Measurements from ENCODE around the gene ST3GAL2. TPM values are rescaled to one million over a fixed set of nuclear protein-coding genes. Genes with fewer than 3 reads are reported as not detected.

Gene ST3GAL2
- total and polyA plus RNA-seq, 2 donors (not counting 1 experiment from before 2014, with no cell fraction given) = 18.2 to 71.3 TPM

DNA sequence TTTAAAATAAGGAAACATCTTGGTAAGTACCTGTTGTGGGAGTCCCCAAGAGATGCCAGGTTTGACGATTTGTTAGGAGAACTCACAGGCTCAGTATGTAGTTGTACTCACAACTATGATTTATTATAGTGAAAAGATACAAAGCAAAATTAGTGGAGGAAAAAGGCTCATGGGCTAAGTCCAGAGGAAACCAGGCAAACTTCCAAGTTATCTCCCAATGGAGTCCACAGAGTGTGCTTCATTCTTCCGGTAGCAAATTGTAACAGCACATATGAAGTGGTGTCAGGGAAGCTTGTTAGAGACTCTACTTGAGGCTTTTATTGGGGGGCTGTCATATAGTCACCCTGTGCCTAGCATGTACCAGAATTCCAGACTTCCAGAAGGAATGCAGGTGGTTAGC, 89.9 kb downstream of the ST3GAL2 start:
- Histone ChIP-seq H3K4me3 (ENCODE audit: control extremely low read depth in 1 of 5, extremely low read depth in 1 of 5, insufficient read depth in 1 of 5, low read depth in 2 of 5, low read length in 4 of 5) (no peak overlapping the region), H3K4me1 (ENCODE audit: control insufficient read depth in 2 of 2, insufficient read depth in 2 of 2, low read length in 2 of 2) (peaks cover 13 to 19% of the 10 kb centered on the region in 2 donors), H3K79me2 (ENCODE audit: control insufficient read depth, insufficient read depth, low read length) (peaks cover 52% of the 10 kb centered on the region), H3K9ac (ENCODE audit: low read length) (no peak overlapping the region), H3K27ac (ENCODE audit: low read length in 2 of 2) (peak overlapping the region in 1 of 2 donors; percentile 21), H2AFZ (ENCODE audit: insufficient read depth, low read depth, low read length, poor library complexity, severe bottlenecking) (no peak overlapping the region), H3K27me3 (replicated peaks in 1 of 4; ENCODE audit: control extremely low read depth in 1 of 4, control insufficient read depth in 3 of 4, insufficient read depth in 4 of 4, low read length in 3 of 4) (no peaks in the 10 kb centered on the region), H3K4me2 (replicated peaks; ENCODE audit: low read depth, low read length, poor library complexity, severe bottlenecking) (no peak overlapping the region), H3K9me3 (ENCODE audit: control extremely low read depth in 1 of 3, control insufficient read depth in 2 of 3, insufficient read depth in 1 of 3, low read length in 2 of 3) (no peaks in the 10 kb centered on the region), H3K36me3 (replicated peaks in 1 of 2; ENCODE audit: control extremely low read depth in 1 of 2, control insufficient read depth in 1 of 2, extremely low read depth in 1 of 2, insufficient read depth in 2 of 2, low read length in 1 of 2) (peaks cover 4 to 26% of the 10 kb centered on the region in 2 experiments), H4K20me1 (ENCODE audit: control insufficient read depth, insufficient read depth, low read length, poor library complexity, severe bottlenecking) (no peaks in the 10 kb centered on the region)
- H3K9me3 Mint-ChIP-seq (ENCODE audit: insufficient read depth) = no peaks in the 10 kb centered on the region
- DNase-seq (no peak), ATAC-seq (ENCODE audit: low read depth) (no peak)
- H3K27ac Mint-ChIP-seq = no peak overlapping the region
- POLR2A ChIA-PET = no interaction called here
- no peaks in the 10 kb centered on the region for H3K27me3 Mint-ChIP-seq
- no peak for TF ChIP-seq EZH2 (IDR thresholded peaks at IDR 0.05; ENCODE audit: borderline replicate concordance, insufficient read depth, low read depth, low read length, poor library complexity, severe bottlenecking)
- TF ChIP-seq, protein P1, sequence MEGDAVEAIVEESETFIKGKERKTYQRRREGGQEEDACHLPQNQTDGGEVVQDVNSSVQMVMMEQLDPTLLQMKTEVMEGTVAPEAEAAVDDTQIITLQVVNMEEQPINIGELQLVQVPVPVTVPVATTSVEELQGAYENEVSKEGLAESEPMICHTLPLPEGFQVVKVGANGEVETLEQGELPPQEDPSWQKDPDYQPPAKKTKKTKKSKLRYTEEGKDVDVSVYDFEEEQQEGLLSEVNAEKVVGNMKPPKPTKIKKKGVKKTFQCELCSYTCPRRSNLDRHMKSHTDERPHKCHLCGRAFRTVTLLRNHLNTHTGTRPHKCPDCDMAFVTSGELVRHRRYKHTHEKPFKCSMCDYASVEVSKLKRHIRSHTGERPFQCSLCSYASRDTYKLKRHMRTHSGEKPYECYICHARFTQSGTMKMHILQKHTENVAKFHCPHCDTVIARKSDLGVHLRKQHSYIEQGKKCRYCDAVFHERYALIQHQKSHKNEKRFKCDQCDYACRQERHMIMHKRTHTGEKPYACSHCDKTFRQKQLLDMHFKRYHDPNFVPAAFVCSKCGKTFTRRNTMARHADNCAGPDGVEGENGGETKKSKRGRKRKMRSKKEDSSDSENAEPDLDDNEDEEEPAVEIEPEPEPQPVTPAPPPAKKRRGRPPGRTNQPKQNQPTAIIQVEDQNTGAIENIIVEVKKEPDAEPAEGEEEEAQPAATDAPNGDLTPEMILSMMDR (IDR thresholded peaks at IDR 0.05) = no peak
- no peak overlapping the region for H3K4me3 Mint-ChIP-seq
- 100% methylated on average over 1 of the region's 2 CpGs for WGBS (ENCODE audit: insufficient coverage)
- intact Hi-C loops (cut with micrococcal nuclease) = no loop called here
- CTCF ChIA-PET = interaction anchor here (0.5 to 0.7 kb wide), 2 partner anchors 183 to 1818 kb away, joined by 3 to 6 read pairs; no protein-coding TSS in a partner anchor
- peaks cover 27% of the 10 kb centered on the region for H3K4me1 Mint-ChIP-seq

DNA sequence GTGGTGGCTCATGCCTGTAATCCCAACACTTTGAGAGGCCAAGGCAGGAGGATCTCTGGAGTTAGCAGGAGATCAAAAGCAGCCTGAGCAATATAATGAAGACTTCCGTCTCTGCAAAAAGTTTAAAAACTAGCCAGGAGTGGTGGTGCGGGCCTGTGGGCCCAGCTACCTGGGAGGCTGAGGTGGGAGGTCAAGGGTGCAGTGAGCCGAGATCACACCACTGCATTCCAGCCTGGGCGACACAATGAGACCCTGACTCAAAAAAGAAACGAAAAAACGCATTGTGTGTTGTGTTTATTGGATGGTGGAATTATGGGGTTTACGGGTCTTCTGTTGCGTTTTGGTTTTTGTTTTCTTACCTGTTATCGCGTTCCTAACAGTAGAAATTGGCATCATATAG, 93.1 kb downstream of the ST3GAL2 start:
- Mint-ChIP-seq H3K9me3 (ENCODE audit: insufficient read depth) (no peaks in the 10 kb centered on the region), H3K27ac (peak overlapping the region; percentile 96), H3K27me3 (no peaks in the 10 kb centered on the region), H3K4me3 (peak overlapping the region; percentile 79), H3K4me1 (peaks cover 27% of the 10 kb centered on the region)
- Histone ChIP-seq H3K4me1 (ENCODE audit: control insufficient read depth in 2 of 2, insufficient read depth in 2 of 2, low read length in 2 of 2) (peaks cover 13 to 19% of the 10 kb centered on the region in 2 donors), H3K27ac (ENCODE audit: low read length in 2 of 2) (peak overlapping the region; percentile 94 to 95), H3K79me2 (ENCODE audit: control insufficient read depth, insufficient read depth, low read length) (peaks cover 36% of the 10 kb centered on the region), H3K9ac (ENCODE audit: low read length) (peak overlapping the region; percentile 81), H4K20me1 (ENCODE audit: control insufficient read depth, insufficient read depth, low read length, poor library complexity, severe bottlenecking) (no peaks in the 10 kb centered on the region), H3K4me2 (replicated peaks; ENCODE audit: low read depth, low read length, poor library complexity, severe bottlenecking) (peak overlapping the region; percentile 78), H3K27me3 (replicated peaks in 1 of 4; ENCODE audit: control extremely low read depth in 1 of 4, control insufficient read depth in 3 of 4, insufficient read depth in 4 of 4, low read length in 3 of 4) (no peaks in the 10 kb centered on the region), H2AFZ (ENCODE audit: insufficient read depth, low read depth, low read length, poor library complexity, severe bottlenecking) (peak overlapping the region; percentile 77), H3K36me3 (replicated peaks in 1 of 2; ENCODE audit: control extremely low read depth in 1 of 2, control insufficient read depth in 1 of 2, extremely low read depth in 1 of 2, insufficient read depth in 2 of 2, low read length in 1 of 2) (peaks cover 2 to 13% of the 10 kb centered on the region in 2 experiments), H3K4me3 (ENCODE audit: control extremely low read depth in 1 of 5, extremely low read depth in 1 of 5, insufficient read depth in 1 of 5, low read depth in 2 of 5, low read length in 4 of 5) (peak overlapping the region; percentile 19 to 77 (median 71)), H3K9me3 (ENCODE audit: control extremely low read depth in 1 of 3, control insufficient read depth in 2 of 3, insufficient read depth in 1 of 3, low read length in 2 of 3) (no peaks in the 10 kb centered on the region)
- POLR2A ChIA-PET = interaction anchor here (1.0 to 1.7 kb wide), 4 partner anchors 35 to 108 kb away, joined by 3 to 15 read pairs (median 9); partner anchors contain the start of genes AARS1, DDX19B and FCSK
- TF ChIP-seq EZH2 (IDR thresholded peaks at IDR 0.05; ENCODE audit: borderline replicate concordance, insufficient read depth, low read depth, low read length, poor library complexity, severe bottlenecking) = no peak
- TF ChIP-seq, protein P1 (IDR thresholded peaks at IDR 0.05) = no peak
- CTCF ChIA-PET = interaction anchor here (1.0 to 2.8 kb wide), 3 partner anchors 47 to 128 kb away, joined by 3 to 11 read pairs (median 3); partner anchors contain the start of gene DDX19B
- ATAC-seq (ENCODE audit: low read depth) (no peak), DNase-seq (no peak)
- intact Hi-C loops (cut with micrococcal nuclease) = loop anchor here (1.0 to 2.0 kb wide), 6 partner anchors 35 to 177 kb away; partner anchors contain the start of genes AARS1, COG4, DDX19B and EXOSC6
- WGBS (ENCODE audit: insufficient coverage) = 100% methylated on average over 5 of the region's 10 CpGs

Data from B cell (primary cell).